ENCODE results near the gene AMTN.

- TF ChIP-seq BCL11A (tag by site-specific recombination; IDR thresholded peaks at IDR 0.05; ENCODE audit: low read depth) = no peak
- TF ChIP-seq PRDM4 (tag by site-specific recombination; IDR thresholded peaks at IDR 0.05) = no peak
- TF ChIP-seq SP7 (tag by site-specific recombination; IDR thresholded peaks at IDR 0.05) = no peak
- TF ChIP-seq CTCF (tag by site-specific recombination; IDR thresholded peaks at IDR 0.05) = no peak
- TF ChIP-seq ELK4 (IDR thresholded peaks at IDR 0.05; ENCODE audit: borderline replicate concordance, low read depth, low read length) = no peak
Measured at GRCh38 chr4:70575964-70576363, 57.6 kb downstream of the AMTN start.
